ENCODE results near the gene CCHCR1. TPM values are rescaled to one million over a fixed set of nuclear protein-coding genes. Genes with fewer than 3 reads are reported as not detected.
A peak's percentile ranks its signal among the peaks of the same experiment; 100 is the strongest.

CCHCR1 gene
- total RNA-seq, 2 donors from 2014 or later = 31.8 to 55.4 TPM

- no peak overlapping the region for H3K4me3 ChIP-seq
Observed at GRCh38 chr6:31163922-31164321, 6.3 kb upstream of the CCHCR1 start.

GRCh38 chr6:31162463-31163165 is 5.0 kb upstream of the CCHCR1 start:
- H3K9me3 ChIP-seq = no peaks in the 10 kb centered on the region

More at GRCh38 chr6:31163922-31164321, 6.3 kb upstream of the CCHCR1 start:
- Histone ChIP-seq H3K27me3 (no peaks in the 10 kb centered on the region), H3K4me1 (peaks cover 5% of the 10 kb centered on the region), H3K9ac (ENCODE audit: low read depth in 2 of 2, low read length in 2 of 2) (no peak overlapping the region), H3K27ac (no peak overlapping the region), H3K36me3 (no peaks in the 10 kb centered on the region), H3K9me3 (no peaks in the 10 kb centered on the region)
- TF ChIP-seq CTCF (IDR thresholded peaks at IDR 0.05) = no peak
- no peak for DNase-seq
- intact Hi-C loops (cut with DNase I) = no loop called here

GRCh38 chr6:31161216-31162126 is 3.9 kb upstream of the CCHCR1 start:
- Histone ChIP-seq H3K27me3 (no peaks in the 10 kb centered on the region), H3K9ac (ENCODE audit: low read depth in 2 of 2, low read length in 2 of 2) (no peak overlapping the region), H3K4me1 (peaks cover 5% of the 10 kb centered on the region), H3K9me3 (no peaks in the 10 kb centered on the region), H3K4me3 (no peak overlapping the region), H3K36me3 (no peaks in the 10 kb centered on the region), H3K27ac (no peak overlapping the region)
- intact Hi-C loops (cut with DNase I) = no loop called here
- no peak for DNase-seq
- TF ChIP-seq CTCF (IDR thresholded peaks at IDR 0.05) = no peak

More at GRCh38 chr6:31162463-31163165, 5.0 kb upstream of the CCHCR1 start:
- no peak for TF ChIP-seq CTCF (IDR thresholded peaks at IDR 0.05)
- Histone ChIP-seq H3K9ac (ENCODE audit: low read depth in 2 of 2, low read length in 2 of 2) (no peak overlapping the region), H3K27me3 (no peaks in the 10 kb centered on the region), H3K4me3 (no peak overlapping the region), H3K36me3 (no peaks in the 10 kb centered on the region), H3K27ac (no peak overlapping the region), H3K4me1 (peaks cover 5% of the 10 kb centered on the region)
- DNase-seq = no peak
- intact Hi-C loops (cut with DNase I) = no loop called here

- no peaks in the 10 kb centered on the region for H3K27me3 ChIP-seq
- peaks cover 5% of the 10 kb centered on the region for H3K4me1 ChIP-seq
- TF ChIP-seq CTCF (IDR thresholded peaks at IDR 0.05) = no peak
- peak overlapping the region; percentile 62 to 75 for H3K9ac ChIP-seq (ENCODE audit: low read depth in 2 of 2, low read length in 2 of 2)
- H3K4me3 ChIP-seq = peak overlapping the region; percentile 65
- H3K27ac ChIP-seq = no peak overlapping the region
- H3K36me3 ChIP-seq = no peaks in the 10 kb centered on the region
- intact Hi-C loops (cut with DNase I) = no loop called here
- DNase-seq = peak; percentile 34
- no peaks in the 10 kb centered on the region for H3K9me3 ChIP-seq
Observed at GRCh38 chr6:31158863-31159855, 1.6 kb upstream of the CCHCR1 start.

All from colonic mucosa (tissue), 4 donors.